Cerebellar cortex (tissue), 1 donor: ENCODE results near the gene CUEDC1.

Experiments
- DNase-seq: peaks from one replicate; pipeline ENCODE4 v3.0.0-alpha.2; 2015; ENCODE audit warnings: low spot score

CUEDC1 gene

DNA sequence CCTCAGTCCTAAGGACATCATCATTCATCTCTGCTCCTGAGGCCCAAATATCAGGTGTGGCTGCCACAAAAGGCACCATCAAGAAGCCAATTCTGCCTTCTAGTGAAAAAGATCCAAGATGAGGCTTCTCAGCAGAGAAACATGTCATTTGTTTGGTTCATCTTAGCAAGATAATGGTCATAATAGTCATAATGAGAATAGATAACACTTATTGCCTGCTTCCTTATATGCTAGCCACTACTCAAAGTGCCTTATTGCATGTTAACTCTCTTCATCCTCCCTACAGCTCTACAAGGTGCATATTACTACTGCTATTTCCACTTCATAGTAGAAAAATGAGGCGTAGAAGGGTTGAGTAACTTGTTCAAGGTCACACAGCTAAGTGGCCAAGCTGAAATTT is 60.4 kb downstream of the CUEDC1 start:
- DNase-seq: no peak

DNA sequence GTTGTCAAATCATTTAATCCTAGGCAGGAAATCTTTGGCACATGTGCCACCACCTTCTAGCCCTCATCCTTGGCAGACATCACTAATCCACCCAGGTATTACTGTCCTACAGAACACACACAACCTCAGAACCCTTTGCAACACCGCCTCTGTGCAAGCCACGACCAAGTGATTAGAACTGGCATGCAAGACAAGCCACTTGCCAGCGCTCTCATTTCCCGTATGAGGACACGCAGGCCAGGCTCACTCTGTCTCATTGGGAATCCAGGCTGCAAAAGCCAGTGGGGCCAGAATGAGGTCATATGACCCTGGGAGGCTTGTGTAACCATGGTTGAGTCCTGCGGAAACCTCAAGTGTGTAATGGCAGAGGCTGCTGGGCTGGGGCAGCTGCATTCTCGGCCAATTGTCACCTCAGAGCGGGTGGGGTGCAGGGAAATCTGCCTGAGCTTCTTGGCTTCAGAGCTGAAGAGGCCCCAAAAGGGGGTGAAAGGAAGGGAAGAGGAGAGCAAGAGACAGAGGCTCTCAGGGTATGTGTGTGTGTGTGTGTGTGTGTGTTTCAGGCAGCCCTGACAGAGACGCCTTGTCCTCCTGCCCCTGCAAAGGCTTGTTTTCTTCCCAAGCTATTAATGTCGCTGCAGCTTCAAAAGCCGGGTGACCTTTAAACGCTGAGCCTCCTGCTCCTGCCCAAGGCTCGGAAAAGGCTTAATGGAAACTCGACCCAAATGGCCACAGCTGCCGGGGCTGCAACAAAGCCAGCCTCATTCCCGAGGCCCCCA is 62.2 kb downstream of the CUEDC1 start:
- peak; percentile 87 for DNase-seq

DNA sequence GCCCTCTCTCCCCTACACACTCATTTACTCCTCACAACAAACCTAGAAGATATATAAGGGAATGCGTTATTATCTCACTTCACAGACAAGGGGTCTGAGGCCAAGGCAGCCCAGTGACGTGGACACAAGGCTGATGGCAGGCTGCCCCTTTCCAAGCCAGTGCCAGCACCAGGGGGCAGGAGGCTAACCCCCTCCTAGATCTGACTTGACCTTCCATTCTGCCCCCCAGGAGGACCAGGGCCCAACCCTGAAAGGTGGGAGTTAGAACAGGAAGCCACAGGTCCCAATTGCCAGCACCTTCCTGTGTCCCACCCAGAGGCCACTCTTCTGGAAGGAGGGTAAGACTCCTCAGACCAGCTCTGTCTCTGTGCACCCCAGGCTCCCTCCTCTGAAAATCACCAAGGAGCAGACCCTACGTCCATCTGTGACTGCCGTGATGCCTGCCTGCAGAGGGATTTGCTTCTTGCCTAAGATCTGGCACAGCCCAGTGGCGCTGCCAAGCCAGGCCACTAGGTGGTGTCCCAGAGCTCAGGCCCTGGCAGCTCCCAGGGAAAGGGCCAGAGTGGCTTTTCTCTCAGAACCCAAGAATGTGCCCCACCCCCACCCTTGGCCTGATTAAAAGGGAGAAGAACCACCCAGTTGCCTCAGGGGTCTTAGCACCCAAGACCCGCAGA is 62.9 kb downstream of the CUEDC1 start:
- peak; percentile 85 for DNase-seq

DNA sequence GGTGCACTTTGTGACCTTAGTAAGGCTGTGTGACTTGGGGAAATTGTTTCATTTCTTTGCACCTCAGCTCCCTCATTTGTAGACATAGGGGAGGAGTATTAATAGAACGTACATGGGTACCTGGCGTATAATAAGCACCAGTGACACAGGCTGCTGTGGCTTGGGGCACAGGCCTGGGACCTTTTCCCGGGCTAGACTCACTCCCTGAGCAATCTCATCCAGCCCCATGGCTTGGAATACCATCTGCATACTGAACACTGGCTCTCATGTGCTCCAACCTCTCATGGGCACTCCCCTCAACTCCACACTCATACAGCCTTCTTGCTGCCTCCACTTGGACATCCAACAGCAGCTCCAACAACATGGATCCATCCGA is 64.4 kb downstream of the CUEDC1 start:
- peak; percentile 19 for DNase-seq

DNA sequence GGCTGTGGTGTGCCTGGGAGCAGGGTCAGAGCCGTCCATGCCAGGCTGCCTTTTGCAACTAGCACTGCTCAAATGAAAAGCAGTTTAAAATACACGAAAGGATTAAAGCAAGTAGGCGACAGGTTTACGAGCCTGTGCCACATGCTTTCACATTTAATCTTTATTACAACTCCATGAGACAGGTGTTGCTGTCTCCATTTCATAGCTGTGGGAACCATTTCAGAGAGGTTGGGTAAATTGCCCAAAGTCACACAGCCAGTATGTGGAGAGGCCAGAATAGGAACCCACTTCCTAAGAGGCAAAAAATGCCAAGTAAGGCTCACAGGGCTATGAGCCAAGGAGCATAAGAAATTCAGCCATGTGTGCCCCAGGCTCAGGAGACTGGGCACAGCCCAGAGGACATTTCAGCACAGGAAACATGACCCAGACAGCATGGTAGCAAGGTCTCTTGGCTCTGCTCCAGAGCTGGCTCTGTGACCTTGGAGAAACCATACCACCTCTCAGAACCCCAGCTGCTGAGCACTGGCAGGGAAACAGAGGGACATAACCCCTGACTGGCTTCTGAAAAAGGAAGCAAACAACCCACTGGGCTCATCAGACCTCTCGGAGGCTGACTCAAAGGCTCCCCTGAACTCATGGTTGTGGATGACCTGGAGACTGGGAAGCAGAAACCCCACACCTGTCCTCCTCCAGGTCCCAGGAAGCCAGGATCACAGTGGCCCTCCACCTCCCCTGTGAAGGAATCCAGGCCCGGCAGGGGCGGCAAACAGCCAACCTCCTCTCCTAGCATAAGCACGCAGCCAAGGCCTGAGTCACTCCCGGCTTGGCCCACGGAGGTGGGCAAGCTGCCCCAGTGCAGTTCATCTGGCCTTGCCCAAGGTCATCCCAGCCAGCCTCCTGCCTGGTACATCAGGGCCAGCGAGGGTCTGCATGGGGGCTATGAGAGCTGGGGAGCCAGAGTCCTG is 65.0 kb downstream of the CUEDC1 start:
- DNase-seq: peak; percentile 71

DNA sequence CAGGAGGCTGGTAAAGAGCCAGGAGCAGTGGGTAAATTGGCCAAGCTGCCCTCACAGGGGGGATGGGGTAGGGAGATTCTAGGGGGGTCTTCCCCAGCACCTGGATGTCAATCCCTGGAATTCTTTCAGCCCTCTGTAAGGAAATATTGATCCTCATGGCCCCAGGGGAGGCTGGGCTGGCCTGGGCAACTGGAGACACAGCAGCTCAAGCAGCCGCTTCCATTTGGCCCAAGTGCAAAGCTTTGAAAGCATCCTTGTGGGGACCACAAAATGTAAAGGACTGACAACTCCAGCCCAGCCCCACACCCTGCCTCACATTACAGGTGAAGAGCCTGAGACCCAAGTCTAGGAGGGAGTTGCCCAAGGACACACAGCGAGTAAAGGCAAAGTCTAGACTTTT is 66.0 kb downstream of the CUEDC1 start:
- DNase-seq: no peak

DNA sequence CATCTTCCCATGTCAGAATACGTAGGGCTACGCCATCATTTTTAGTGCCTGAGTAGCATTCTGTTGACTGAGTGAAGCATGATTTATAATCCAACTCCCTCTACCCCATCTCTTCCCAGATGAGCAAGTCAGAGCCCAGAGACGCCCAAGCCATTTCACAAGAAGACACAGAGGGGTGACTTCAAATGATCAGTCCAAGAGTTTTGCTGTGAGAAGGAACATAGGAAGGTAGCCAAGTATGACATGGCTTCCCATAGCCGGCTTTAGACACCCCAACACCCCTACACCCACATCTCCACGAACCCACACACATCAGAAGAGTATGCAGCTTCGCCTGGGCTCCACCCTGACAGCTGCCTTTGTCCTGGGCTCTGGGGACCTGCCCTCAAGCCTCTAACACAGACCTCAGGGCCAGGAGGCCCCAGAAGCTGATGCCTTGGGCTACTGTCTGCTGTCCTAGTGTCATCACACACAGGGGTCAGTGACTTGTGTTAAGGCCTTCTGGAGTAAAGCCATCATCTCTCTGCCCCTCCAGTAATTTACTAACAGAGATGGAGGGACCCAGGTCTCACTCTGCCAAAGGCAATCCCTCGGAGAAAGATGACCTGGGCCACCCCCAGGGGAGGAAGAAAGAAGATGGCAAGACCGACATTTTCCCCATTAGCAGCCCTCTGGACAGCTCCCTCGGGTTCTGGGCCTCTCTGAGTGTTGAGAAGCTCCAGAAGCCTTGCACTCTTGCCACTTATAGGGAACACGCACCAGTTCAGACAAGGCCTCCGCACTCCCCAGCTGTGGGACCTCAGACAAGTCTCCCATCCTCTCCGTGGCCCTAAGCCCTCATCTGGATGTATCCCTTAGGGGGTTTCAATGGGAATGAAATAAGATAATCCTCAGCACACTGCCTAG is 66.6 kb downstream of the CUEDC1 start:
- DNase-seq: no peak

DNA sequence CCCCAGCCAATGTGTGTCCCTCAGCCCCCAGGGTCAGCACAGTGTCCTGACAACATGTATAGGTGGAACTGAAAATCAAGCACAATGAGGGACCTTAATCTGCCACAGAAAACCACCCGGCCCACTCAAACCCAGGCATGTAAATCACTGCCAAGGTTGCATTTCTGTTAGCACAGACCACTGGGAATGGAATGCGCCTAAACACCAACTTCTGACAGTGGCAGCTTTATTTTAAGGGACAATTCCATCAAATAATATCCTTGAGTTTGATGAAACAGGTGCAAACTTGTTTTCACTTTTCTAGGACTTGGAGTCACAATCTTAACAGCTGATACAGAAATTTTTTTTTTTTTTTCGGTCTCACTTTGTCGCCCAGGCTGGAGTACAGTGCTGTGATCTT is 68.1 kb downstream of the CUEDC1 start:
- DNase-seq: no peak

DNA sequence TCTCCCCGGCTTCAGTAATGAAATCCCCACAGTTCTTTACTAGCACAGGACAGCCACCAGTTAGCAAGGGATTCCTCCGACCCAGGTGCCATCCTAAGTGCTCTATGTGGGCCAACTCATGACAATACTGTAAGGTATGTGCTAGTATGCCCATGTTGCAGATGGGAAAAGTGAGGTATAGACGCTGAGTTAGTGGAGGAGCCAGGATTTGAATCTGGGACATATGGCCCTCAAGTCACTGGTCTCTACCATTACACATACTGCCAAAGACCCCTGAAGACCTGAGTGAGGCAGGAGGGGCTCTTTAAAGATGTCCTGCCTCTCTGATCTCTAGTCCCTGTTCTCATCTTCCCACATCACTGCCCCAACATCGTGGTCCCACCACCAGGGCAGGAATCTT is 69.2 kb downstream of the CUEDC1 start:
- DNase-seq: no peak

DNA sequence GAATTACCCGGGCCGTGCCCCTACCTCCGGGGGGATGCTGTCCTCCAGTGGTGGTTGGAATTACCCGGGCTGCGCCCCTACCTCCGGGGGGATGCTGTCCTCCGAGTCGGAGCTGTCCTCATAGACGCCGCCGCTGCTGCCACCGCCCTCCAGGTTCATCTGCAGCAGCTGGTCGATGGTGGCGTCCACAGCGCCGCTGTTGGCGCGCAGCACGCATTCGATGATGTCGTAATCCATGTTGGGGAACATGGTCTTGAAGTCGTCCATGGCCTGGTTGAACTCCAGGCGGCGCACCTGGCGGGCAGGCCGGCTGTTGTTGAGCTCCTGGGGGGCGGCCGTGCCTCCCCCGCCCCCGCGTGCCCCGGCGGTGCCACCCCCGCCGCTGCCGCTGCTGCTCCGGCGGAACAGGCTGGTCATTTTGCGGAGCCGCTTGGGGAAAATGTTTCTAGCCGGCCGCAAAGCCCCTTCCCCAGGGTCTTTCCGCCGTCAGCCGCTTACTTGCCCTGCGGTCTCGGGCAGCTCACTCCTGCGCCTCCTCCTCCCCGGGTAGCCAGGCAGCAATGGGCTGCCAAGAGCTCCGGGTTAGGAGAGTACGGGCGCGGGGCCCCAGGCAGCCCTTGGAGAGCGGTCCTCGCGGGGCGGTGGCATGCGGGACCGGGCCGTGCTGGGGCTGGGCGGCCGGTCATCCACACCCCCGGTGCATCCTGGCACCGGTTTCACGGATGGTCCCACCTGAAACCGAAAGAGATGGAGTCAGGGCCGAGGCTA is 69.9 kb downstream of the CUEDC1 start:
- DNase-seq: no peak

DNA sequence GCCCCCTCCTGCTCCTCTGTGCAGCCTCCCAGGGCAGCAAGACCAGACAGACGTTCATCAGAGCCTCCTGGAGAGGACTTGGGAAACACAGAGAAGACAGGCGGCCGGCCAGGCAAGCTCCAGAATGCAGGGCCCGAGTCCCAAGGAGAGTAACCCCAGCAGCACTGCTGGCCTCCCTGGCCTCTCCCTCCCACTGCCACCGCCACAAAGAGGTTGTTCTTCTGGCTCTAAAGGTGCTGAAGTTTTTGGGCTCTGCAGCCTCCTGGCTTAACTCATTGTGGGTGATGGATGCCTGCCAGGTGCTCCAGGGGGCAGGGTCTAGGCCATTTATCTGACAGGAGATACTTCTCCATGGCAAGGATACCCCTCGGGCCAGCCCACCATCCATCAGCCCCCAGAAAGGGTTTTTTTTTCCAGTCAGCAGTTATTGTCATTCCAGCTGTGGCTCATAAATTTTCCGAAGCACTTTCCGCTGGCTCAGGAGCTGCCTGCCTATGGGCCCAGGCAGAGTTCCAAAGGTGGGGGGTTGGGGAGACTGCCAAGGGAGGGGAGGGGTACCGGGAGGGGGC is 73.3 kb downstream of the CUEDC1 start:
- no peak for DNase-seq

DNA sequence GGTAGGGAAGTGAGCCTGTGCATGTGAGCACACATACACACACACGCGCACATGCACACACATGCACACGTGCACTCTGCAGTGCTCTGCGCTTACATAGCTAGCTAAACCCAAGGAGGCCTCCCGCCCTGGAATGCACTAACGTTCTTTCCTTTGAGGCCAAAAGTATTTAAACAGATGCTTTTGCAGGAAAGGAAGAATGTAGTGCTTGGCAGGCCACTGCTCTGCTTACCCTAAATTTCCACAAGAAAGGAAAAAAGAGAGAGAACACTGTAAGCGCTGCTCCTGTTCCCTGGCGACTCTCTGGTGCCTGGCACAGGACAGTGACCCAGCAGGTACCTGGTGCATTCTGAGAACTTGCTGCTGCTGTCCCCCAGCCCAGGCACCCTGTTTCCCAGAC is 74.1 kb downstream of the CUEDC1 start:
- DNase-seq: no peak

DNA sequence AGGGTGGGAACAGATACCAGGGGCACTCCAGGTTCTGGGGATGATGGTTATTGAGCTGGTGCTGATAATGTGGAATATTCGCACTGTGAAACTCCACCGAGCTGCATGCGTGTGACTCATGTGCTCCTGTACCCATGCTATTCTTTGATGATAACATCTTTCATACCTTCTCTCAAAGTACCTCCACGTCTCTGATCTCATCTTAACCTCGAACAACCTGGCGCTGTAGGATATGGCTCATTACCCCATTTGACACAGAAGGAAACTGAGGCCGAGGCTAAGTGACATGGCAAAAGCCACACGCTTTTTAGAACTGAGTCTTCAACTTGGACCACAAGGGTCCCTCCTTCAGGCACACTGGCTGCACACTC is 75.1 kb downstream of the CUEDC1 start:
- no peak for DNase-seq

DNA sequence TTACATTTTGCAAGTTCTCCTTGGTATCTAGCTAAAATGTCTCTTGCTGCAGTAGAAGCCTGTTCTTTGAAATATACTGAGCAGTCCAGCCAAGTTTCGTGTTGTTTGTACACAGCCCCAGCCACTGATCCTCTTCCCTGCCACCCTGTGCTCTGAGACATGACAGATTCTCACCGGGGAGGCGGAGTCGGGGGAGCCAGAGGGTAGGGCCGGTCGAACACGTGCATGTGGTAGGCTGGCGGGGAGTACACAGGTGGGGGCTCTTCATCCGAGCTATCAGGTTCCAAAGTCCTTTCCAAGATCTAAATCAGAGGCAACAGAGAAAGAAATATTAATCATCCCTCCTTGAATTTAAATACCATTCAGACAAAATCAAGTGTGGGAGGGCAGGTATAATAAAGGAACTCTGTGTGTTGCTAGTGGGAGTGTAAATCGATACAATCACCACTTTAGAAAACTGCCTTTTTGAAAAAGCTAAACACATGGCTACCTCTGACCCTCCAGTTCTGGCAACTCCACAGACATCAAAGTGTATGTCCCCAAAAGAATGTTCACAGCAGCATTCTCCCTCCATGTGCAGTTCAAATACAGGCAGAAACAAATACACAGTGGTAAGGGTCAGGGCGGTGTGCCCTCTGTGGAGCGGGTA is 75.7 kb downstream of the CUEDC1 start:
- DNase-seq: no peak

DNA sequence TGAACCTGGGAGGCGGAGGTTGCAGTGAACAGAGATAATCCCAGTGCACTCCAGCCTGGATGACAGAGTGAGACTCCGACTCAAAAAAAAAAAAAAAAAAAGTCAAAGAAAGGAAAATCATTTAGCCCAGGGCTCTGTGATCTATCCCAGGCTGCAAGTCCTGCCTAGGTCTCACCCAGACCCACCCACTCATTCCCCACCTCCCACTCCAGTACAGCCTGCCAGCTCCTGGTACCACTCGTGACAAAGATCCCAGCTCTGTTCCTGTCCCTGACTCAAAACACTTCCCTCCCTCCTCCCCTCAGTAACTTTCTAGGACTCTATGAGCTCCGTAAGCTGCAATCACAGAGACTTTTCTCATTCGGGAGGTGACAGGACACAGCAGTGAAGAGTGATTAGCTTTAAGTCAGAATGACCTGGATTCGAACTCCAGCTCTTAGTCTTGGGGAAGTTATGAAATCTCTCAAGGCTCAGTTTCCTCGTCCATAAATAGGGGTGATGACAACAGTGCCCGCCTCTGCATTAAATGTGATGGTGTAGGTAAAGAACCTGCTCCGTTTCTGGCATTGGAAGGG is 77.3 kb downstream of the CUEDC1 start:
- DNase-seq: no peak

DNA sequence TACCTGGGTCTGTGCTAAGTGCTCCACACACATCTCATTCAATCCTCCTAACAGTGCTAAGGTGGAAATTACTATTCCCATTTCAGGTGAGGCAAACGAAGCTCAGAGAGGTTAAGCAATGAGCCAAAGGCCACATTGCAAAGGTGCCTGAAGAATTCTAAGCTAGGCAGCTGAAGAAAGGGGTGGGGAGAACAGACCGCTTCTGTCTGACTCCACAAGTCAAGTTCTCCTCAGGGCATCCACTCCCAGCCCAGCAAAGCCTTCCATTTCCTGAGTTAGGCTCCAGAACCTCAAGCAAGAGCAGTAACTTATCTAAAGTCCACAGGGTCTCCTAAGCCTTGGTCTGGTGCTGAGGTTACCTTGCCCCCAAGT is 78.4 kb downstream of the CUEDC1 start:
- no peak for DNase-seq

DNA sequence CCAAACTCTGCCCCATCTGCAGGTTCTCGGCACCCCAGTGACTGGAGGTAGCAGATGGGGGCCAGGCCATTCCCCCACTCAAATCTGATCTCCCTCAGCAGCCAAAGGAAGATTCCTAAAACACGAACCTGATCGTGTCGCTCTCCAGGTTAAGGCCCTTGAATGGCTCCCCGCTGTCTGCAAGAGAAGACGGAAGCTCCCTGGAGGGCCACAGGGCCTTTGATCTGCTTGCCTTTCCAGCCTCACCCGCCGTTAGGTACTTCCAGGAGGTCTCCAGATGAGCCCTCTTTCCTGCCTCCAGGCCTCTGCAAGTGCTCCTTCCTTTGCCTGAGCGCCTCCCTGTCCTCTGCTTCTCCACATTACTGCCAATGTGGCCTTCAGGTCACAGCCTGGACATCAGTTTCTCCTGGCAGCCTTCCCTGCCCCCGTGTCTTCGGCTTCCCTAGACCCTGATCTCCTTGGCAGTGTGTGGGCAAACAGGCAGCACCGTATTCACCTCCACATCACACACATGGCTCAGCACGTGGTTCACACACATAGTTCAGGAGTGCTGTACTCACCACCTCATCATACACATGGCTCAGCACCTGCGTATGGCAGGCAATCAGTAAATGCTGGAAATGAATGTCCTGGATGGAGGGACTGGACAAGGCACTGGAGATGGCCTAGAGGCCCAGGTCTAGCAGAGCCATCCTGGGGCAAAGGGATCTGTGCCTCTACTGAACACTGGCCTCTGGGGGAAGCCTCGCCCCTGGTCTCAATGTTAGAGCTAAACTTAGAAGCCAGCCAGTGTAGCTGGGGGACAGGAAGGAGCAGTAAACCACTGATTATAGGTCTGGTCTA is 79.0 kb downstream of the CUEDC1 start:
- DNase-seq: no peak

DNA sequence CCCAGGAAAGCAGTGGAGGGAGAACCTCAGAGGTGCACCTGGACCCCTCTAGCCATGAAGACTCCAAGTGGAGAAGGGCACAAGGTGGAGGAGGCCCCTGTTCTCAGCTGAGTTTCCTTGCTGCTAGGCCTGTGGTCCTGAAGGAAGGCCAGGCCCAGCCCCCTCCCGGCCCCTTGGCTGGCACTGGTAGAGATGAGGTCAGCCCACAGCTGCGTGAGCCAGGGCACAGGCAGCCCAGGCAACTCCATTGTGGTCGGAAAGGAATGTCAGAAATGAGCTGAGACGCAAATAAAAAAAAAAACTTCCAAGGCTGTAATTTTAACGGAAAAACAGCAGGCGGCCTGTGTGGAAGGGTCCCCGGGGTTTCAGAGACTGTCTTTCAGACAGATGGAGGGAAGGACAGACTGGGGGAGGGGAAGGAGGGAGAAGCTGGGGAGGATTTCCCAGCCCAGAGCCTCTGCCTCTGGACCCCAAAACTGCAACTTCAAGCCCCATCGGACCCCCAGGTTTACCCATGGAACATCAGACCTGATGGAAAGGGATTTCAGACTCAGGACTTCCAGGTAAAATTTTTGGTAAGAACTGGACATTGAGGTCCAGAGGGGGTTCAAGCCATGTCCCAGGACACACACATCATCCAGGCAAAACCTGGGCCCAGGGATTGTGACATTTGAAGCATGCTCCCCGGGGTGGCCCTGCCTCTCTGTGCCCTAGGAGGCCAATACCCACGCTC is 79.8 kb downstream of the CUEDC1 start:
- no peak for DNase-seq
